Esophagus muscularis mucosa (tissue), 4 donors: Measurements from ENCODE around the gene EFNB1. TPM values are rescaled to one million over a fixed set of nuclear protein-coding genes. Genes with fewer than 3 reads are reported as not detected.
A peak's percentile ranks its signal among the peaks of the same experiment; 100 is the strongest.

ENCODE experiments used
- DNase-seq: peaks from one replicate; pipeline ENCODE4 v3.0.0-alpha.2; 2017; ENCODE audit errors: extremely low spot score
- H3K27ac ChIP-seq, 4 donors: fragments of 200-600 bp; sonication (generic); replicated peaks in 1 of 4; 1 replicate in 3 of 4; 2 replicates in 1 of 4; pipeline ENCODE4 v1.5.1; 2016 to 2019; ENCODE audit warnings: mild to moderate bottlenecking in 1 of 4
- H3K27me3 ChIP-seq, 4 donors: fragments of 200-600 bp; sonication (generic); one replicate each; pipeline versions ENCODE4 v1.5.1 to v1.6.0; 2016 to 2019
- H3K36me3 ChIP-seq, 4 donors: fragments of 200-600 bp; sonication (generic); one replicate each; pipeline ENCODE4 v1.5.1; 2016 to 2019
- H3K4me1 ChIP-seq, 4 donors: fragments of 200-600 bp; sonication (generic); one replicate each; pipeline ENCODE4 v1.5.1; 2016 to 2019
- H3K4me3 ChIP-seq, 4 donors: fragments of 200-600 bp; sonication (generic); 1 replicate in 2 of 4; 2 replicates in 2 of 4; pipeline ENCODE4 v1.5.1; 2016 to 2019; ENCODE audit warnings: mild to moderate bottlenecking in 4 of 4, moderate library complexity in 1 of 4
- H3K9me3 ChIP-seq, 4 donors: fragments of 200-600 bp; sonication (generic); 1 replicate in 3 of 4; 2 replicates in 1 of 4; pipeline ENCODE4 v1.5.1; 2016 to 2019
- EP300 ChIP-seq: sonication (generic); formaldehyde crosslinking; IDR thresholded peaks from one replicate; pipeline ENCODE4 v1.6.1; 2017; ENCODE audit warnings: antibody characterized with exemption
- POLR2A ChIP-seq: fragments of 450-650 bp; IDR thresholded peaks from one replicate; pipeline ENCODE4 v1.6.1; 2017; ENCODE audit warnings: antibody characterized with exemption, moderate library complexity, mild to moderate bottlenecking, low read depth
- POLR2AphosphoS5 ChIP-seq, 2 donors: sonication (generic); formaldehyde crosslinking; IDR thresholded peaks; one replicate each; pipeline ENCODE4 v1.6.1; 2017; ENCODE audit warnings: antibody characterized with exemption in 2 of 2
- WGBS: methylation state at CpG from one replicate; pipeline ENCODE4 v1.1.5; 2018; 5-methylcytosine and 5-hydroxymethylcytosine counted together
- intact Hi-C: fragments of 100-400 bp; cut with DNase I; formaldehyde crosslinking; loops from one replicate; pipeline ENCODE4 v1.15.1; 2023
- total RNA-seq, 4 donors: library from RNA; depleted of rRNA; stranded (reverse); fragments of >200 nt; gene quantifications; one replicate each; pipeline versions ENCODE4 v1.1.0 to v1.2.1, GENCODE V29; 2016
- TF ChIP-seq, protein P1 (sequence below), 3 experiments: fragments of 200-600 bp in 2 of 3; fragments of 450-650 bp in 1 of 3; sonication (generic) in 2 of 3; IDR thresholded peaks; one replicate each; pipeline ENCODE4 v1.5.1; 2017 to 2019; ENCODE audit warnings: antibody characterized with exemption in 3 of 3, mild to moderate bottlenecking in 2 of 3, moderate library complexity in 1 of 3

The EFNB1 gene
- total RNA-seq, 4 donors from 2014 or later: 16.2 to 37.3 (median 23.9) TPM

DNA sequence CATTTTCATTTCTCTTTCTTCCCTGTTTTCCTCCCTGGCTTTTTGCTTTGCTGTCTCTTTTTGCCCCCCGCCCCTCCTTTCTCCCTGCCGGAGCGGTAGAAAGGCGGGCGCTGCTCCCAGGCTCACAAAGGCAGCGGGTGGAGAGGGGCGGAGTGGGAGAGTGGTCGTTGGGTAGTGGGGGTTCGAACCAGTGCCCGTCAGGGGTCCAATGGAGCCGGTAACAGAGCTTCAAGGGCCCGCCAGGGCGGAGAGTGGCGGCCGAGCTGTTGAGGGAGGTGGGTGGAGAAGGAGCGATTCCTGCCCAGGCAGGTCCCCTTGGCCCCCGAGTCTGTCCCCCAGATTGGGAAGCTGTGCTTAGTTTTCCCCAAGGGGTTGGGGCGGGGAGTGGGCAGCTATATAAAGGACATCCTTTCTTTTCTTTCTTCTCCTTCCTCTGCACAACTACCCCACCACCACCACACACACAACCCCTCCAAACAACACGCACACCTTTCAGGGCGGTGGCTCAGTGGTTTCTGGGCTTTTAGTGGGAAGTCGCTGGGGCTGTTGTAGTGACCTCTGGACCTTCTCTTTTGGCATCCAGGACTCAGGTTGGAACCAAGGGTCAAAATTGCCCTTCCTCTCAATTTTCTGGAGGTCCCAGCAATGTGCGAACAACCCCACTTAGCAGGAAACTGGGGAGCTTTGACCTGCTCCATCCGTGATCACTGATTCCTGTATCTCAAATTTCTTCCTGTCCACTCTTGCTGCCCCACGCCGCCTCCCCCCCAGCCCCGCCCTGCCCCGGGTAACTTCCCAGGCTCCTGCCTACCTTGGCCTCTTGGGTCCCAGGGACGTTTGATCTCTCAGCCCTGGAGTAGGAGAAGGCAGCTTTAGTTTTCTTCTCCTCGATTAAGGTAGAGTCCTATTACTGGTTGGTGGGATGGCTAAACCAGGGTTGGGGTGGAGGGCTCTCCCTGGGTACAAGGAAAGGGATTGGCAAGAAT is 1.9 kb downstream of the EFNB1 start:
- no peak for DNase-seq
- 43% methylated on average over 21 of the region's 29 CpGs for WGBS
- Histone ChIP-seq H3K36me3 (no peaks in the 10 kb centered on the region), H3K4me3 (peak overlapping the region; percentile 65 to 79 (median 70)), H3K27me3 (peaks cover 0 to 6% (median 0%) of the 10 kb centered on the region in 4 donors), H3K4me1 (peaks cover 11 to 53% (median 47%) of the 10 kb centered on the region in 4 donors), H3K9me3 (no peaks in the 10 kb centered on the region), H3K27ac (peak overlapping the region; percentile 81 to 86 (median 84))
- TF ChIP-seq POLR2A (no peak), EP300 (no peak), POLR2AphosphoS5 (IDR thresholded peaks at IDR 0.05) (no peak)
- TF ChIP-seq, protein P1, sequence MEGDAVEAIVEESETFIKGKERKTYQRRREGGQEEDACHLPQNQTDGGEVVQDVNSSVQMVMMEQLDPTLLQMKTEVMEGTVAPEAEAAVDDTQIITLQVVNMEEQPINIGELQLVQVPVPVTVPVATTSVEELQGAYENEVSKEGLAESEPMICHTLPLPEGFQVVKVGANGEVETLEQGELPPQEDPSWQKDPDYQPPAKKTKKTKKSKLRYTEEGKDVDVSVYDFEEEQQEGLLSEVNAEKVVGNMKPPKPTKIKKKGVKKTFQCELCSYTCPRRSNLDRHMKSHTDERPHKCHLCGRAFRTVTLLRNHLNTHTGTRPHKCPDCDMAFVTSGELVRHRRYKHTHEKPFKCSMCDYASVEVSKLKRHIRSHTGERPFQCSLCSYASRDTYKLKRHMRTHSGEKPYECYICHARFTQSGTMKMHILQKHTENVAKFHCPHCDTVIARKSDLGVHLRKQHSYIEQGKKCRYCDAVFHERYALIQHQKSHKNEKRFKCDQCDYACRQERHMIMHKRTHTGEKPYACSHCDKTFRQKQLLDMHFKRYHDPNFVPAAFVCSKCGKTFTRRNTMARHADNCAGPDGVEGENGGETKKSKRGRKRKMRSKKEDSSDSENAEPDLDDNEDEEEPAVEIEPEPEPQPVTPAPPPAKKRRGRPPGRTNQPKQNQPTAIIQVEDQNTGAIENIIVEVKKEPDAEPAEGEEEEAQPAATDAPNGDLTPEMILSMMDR (IDR thresholded peaks at IDR 0.05): no peak
- intact Hi-C loops: loop anchor here (2.0 kb wide), 1 partner anchor 64 kb away; no protein-coding TSS in a partner anchor

DNA sequence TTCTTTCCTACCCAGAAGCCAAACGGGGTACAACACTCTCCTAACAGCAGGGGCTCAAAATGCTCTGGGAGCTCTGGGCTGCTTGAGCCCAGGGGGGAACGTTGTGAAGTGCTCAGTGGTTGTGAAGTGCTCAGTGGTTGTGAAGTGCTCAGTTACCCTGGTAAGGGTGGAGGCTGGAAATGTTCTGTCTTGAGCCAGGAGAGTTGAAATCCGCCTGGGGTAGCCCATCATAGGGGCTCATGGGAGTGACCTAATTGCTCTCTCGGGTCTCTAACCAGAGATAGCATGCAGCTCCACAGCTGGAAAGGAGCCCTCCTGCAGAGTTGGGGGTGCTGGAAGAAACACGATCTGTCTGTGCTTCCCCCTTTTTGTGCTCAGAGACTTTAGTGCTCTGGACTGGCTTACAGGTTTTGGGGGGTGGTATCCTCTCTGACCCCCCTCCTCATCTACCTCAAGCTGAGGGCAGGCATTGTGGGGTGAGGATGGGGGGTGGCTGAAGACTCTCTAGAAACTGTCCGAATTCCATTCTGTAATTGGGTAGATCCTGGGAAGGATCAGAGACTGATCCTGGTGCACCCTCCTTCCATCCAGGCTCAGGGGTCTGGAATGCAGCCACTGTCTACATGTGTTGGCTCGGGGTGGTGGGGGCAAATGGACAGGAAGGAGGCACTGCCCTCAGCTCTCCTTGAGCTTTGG is 2.7 kb downstream of the EFNB1 start:
- peaks cover 11 to 53% (median 47%) of the 10 kb centered on the region in 4 donors for H3K4me1 ChIP-seq
- H3K4me3 ChIP-seq: peak overlapping the region; percentile 65 to 79 (median 70)
- peaks cover 0 to 6% (median 0%) of the 10 kb centered on the region in 4 donors for H3K27me3 ChIP-seq
- WGBS: 36% methylated on average over 6 of the region's 7 CpGs
- H3K9me3 ChIP-seq: no peaks in the 10 kb centered on the region
- H3K27ac ChIP-seq: peak overlapping the region; percentile 34 to 83 (median 72)
- DNase-seq: no peak
- TF ChIP-seq EP300 (no peak), POLR2AphosphoS5 (IDR thresholded peaks at IDR 0.05) (no peak), POLR2A (no peak)
- TF ChIP-seq, protein P1 (IDR thresholded peaks at IDR 0.05): no peak
- peaks cover 0 to 1% (median 0%) of the 10 kb centered on the region in 4 donors for H3K36me3 ChIP-seq
- intact Hi-C loops: loop anchor here (2.0 kb wide), 1 partner anchor 63 kb away; no protein-coding TSS in a partner anchor

DNA sequence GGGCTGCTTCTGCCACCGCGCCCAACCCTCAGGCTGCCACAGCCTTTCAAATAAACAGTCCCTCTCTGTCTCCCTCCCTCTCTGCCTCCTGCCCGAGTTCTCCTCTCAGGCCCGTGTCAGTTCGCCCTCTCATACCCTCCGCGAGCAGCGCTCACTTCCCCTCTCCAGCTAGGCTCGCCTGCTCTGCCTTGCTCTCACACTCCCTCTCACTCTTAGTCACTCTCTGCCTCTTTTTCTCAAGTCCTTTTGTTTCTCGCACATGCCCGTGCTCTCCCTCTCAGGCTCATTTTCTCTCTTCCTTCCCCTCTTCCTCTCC is 3.2 kb downstream of the EFNB1 start:
- Histone ChIP-seq H3K4me1 (peaks cover 11 to 53% (median 47%) of the 10 kb centered on the region in 4 donors), H3K27ac (peak overlapping the region; percentile 22 to 83 (median 72)), H3K4me3 (peak overlapping the region; percentile 65 to 79 (median 70)), H3K9me3 (no peaks in the 10 kb centered on the region), H3K36me3 (peaks cover 0 to 4% (median 0%) of the 10 kb centered on the region in 4 donors), H3K27me3 (peaks cover 0 to 6% (median 0%) of the 10 kb centered on the region in 4 donors)
- no peak for DNase-seq
- 20% methylated on average over 11 of the region's 11 CpGs for WGBS
- intact Hi-C loops: no loop called here
- TF ChIP-seq POLR2A: no peak
- TF ChIP-seq POLR2AphosphoS5 (IDR thresholded peaks at IDR 0.05): peak; percentile 20 to 43

DNA sequence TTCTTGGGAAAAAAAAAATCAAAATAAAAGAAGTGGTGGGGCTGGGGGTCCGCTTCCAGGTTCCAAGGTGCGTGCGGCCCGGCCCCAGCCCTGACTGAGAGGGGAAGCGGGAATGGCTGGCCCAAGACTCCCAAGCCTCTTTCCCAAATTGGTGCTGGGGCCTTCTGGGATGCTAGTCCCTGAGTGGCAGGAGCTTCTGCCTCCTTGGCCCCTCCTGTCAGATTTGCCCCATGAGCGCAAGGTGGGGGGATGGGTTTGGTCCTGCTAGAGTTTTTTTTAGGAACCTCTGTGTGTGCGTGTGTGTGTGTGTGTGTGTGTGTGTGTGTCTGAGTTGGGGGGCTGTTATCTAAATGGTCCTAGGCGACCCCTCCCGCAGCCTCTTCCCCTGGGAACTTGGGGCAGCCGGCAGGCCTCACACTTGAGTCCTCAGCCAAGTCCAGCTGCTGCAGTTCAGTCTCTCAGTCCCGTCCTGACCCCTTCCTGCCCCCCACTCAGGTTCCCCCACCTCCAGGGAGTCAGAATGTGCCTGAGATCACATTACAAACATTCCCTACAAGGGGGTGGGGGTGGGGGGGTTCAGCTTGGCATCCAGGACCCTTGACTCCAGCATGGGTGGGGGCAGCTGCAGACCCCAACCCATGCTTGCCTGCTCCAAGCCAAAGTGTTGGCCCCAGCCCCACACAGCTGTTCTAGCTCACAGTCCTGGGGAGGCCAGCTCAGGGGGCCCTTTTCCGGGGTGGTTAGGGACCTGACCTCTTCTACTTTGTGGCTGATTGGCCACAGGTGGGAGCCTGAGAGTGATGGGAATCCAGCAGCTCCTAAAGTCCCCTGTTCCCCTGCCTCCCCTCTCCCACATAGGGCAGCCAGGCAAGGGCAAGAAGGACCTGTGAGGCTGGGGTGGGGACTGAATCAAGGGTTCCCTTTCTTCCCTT is 4.0 kb downstream of the EFNB1 start:
- TF ChIP-seq, protein P1 (IDR thresholded peaks at IDR 0.05): no peak
- TF ChIP-seq EP300 (no peak), POLR2A (no peak), POLR2AphosphoS5 (IDR thresholded peaks at IDR 0.05) (no peak)
- no peaks in the 10 kb centered on the region for H3K9me3 ChIP-seq
- H3K4me1 ChIP-seq: peaks cover 11 to 53% (median 46%) of the 10 kb centered on the region in 4 donors
- H3K27ac ChIP-seq: peak overlapping the region; percentile 22 to 83 (median 72)
- intact Hi-C loops: no loop called here
- peaks cover 0 to 4% (median 0%) of the 10 kb centered on the region in 4 donors for H3K36me3 ChIP-seq
- peaks cover 0 to 1% (median 0%) of the 10 kb centered on the region in 4 donors for H3K27me3 ChIP-seq
- H3K4me3 ChIP-seq: peak overlapping the region; percentile 65 to 79 (median 70)
- DNase-seq: no peak
- WGBS: 60% methylated on average over 11 of the region's 12 CpGs
